GM18909 (cell line): ENCODE results near the gene IL32.

Experiments
- ATAC-seq: cut with Tn5 transposase; IDR thresholded peaks from one replicate; pipeline ENCODE4 v1.9.1; 2021; ENCODE audit warnings: mild to moderate bottlenecking; ENCODE audit not compliant: unreplicated experiment, poor library complexity

The IL32 gene

DNA sequence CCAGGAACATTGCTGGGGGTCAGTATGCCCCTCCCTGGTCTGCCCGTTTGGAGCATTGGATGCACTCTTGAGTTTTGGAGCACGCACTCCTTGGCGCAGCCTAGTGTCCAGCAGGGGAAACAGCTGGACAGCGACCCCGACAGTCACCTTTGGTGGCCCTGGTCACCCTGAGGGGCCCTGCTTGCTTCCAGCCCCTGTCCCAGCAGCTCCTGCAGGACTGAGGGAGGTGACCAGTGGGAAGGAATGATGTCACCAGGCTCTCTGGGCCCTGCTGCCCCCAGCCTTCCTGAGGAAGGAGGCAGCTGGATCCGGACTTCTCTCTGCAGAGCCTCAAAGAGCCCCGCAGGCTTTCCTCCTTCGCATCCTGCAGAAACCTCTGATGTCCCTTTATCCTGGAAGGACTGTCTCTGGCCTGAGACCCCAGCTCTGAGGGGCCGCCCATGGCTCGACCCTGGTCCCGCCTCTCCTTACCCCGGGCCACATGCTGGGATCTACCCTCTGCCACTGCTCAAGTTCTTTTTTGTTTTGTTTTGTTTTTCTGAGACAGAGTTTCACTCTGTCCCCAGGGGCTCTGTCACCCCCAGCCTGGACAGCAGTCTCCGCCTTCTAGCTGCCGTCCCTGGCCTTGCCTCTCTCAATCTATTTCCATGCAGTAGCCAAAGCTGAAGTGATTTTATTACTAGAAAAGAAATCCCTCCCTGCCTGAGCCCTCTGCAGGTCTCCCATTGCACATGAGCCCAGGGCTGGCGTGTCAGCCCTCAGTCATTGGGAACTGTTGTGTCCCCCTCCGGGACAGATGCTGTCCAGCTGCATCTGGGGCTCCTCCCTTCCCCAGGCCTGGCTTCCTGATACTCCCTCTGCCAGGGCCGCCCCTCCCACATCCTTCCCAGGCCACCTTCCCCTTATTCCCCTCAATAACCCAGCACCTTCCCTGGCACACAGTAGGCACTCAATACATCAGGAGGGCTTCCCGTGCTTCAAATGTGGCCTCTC lies 22.1 kb downstream of the IL32 start:
- no peak for ATAC-seq

- ATAC-seq, result no peak
Measured at GRCh38 chr16:3088450-3088849, 23.0 kb downstream of the IL32 start.

- ATAC-seq, result no peak
Measured at GRCh38 chr16:3088925-3089716, 23.7 kb downstream of the IL32 start.

- no peak for ATAC-seq
Measured at GRCh38 chr16:3089717-3090592, 24.5 kb downstream of the IL32 start.

- no peak for ATAC-seq
Measured at GRCh38 chr16:3091551-3091950, 26.1 kb downstream of the IL32 start.

GRCh38 chr16:3092501-3092941 lies 27.1 kb downstream of the IL32 start:
- ATAC-seq, result no peak

DNA sequence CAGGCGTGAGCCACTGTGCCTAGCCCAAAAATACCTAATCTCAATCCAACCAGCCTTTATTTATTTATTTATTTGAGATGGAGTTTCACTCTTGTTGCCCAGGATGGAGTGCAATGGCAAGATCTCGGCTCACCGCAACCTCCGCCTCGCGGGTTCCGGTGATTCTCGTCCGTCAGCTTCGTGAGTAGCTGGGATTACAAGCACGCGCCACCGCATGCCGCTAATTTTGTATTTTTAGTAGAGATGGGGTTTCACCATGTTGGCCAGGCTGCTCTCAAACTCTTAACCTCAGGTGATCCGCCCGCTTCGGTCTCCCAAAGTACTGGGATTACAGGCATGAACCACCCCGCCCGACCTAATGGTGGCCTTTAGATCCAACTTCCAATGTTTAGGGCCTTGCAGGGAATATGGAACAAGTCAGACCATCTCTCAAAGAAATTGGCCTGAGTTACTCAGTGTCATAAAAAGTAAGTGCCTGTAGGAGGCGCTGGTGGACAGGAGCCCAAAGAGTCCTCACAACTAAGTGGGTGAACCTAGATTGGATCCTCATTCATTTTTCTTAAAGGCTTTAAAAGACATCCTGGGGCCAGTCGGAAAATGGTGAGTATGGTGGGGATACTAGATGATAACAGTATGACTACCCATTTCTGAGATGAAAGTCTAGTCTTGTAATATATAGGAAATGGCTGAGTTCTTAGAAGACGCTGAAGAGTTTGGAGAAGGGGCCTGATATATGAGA lies 29.0 kb downstream of the IL32 start:
- ATAC-seq, result no peak

DNA sequence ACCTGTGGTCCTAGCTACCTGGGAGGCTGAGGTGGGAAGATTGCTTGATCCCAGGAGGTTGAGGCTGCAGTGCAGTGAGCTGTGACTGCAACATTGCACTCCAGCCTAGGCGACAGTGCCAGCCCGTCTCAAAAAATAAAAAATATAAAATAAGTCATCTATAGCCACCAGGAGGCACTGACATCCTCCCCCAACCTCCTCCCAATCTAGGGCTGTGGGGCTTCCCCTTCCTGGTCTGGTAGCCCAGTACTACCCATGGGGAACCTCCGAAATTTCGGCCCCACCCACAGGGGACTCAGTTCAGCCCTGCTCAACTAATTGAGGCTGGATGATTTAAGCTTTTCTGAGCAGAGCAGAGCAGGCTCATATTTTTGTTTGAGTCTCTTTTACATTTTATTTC lies 30.4 kb downstream of the IL32 start:
- peak; percentile 64 for ATAC-seq

- no peak for ATAC-seq
Measured at GRCh38 chr16:3096362-3096761, 30.9 kb downstream of the IL32 start.

GRCh38 chr16:3097266-3097665 lies 31.8 kb downstream of the IL32 start:
- ATAC-seq, result no peak

GRCh38 chr16:3098459-3099394 lies 33.3 kb downstream of the IL32 start, which contains the start of gene ZSCAN10:
Gene ZSCAN10, minus strand, starts transcription at chr16:3099294. Its CDS starts 6,357 bp downstream, at chr16:3092937.
- ATAC-seq, result no peak

- no peak for ATAC-seq
Measured at GRCh38 chr16:3099395-3099731, 33.9 kb downstream of the IL32 start.

- ATAC-seq, result no peak
Measured at GRCh38 chr16:3099732-3100499, 34.5 kb downstream of the IL32 start.

GRCh38 chr16:3101018-3101840 lies 35.8 kb downstream of the IL32 start:
- ATAC-seq, result no peak

- no peak for ATAC-seq
Measured at GRCh38 chr16:3101841-3102470, 36.5 kb downstream of the IL32 start.

GRCh38 chr16:3106205-3106928 lies 40.9 kb downstream of the IL32 start:
- ATAC-seq, result peak; percentile 83
